ENCODE results near the gene DPH1.

Gene DPH1

DNA sequence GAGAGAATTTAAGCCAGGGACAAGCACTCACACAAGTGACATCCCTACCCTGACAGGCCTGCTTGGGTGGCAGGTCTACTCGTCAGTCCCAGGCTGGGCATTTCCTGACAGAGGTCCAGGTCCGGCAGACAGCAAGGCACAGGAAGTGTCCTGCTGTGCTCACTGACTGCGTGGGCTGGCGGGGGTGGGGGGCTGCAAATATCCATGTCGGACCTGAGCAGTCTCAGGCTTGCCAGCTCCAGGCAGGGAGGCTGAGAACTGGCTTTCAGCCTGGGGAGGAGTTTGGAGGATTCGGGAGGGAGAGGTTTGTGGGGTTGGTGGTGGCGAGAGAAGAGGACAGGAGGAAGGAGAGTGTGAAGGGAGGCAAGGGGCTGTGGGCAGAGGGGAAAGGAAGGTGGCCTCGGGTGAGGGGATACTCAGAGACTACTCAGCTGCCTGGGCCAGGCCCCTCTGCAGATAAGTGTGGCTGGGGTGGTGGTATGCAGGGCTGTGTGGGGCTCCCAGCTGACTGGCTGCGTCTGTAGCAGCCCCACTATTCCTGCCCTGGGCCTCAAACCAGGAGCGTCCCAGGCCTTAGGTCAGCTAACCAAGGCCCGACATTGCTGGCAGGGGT, 32.7 kb downstream of the DPH1 start:
- no peak for DNase-seq

DNA sequence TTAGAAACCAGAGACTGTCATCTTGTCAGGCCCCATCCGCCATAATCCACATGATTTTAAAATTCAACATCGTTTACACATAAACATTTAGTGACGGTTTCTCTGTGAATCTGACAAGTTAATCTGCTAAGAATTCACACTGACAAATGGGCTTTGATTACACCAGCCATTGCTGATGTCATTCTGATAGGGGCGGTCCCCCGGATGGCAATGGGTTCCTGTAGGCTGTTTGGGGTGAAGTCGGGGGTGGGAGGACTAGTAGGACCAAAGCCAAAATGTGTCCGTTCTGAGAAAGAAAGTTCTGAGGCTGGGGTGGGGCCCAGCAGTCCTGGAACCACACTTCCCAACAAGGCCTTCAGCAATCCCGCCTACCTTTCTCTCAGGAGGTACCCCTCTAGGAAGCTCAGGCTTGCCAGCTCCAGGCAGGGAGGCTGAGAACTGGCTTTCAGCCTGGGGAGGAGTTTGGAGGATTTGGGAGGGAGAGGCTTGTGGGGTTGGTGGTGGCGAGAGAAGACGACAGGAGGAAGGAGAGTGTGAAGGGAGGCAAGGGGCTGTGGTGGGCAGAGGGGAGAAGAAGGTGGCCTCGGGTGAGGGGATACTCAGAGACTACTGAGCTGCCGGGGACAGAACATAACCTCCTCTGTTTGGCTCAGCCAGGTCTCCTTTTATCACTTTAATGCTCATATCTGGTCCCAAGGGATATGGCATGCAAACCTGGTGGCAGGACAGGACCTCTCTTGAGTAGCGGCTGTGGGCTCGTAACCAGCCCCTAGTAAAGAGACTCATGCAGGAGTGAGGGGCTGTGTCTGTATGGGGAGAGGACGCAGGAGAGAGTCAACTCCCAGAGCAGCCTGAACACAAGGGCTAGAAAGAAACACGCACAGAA, 33.6 kb downstream of the DPH1 start:
- no peak for DNase-seq

DNA sequence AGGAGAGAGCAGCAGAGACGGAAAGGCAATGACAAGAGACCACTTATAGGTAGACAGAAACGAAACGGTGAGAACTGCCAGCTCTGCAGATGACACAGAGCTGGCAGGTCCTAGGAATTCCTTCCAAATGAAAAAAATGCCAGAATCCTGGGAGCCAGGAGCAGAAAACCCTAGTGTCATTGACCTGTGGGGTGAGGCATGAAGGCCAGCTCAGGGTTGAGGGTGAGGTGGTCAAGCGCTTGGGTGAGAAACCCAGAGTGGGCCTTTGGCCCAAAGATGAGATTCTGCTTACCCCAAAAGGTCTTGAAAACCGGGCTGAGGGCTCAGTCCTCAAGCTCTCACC, 34.2 kb downstream of the DPH1 start:
- DNase-seq = no peak

DNA sequence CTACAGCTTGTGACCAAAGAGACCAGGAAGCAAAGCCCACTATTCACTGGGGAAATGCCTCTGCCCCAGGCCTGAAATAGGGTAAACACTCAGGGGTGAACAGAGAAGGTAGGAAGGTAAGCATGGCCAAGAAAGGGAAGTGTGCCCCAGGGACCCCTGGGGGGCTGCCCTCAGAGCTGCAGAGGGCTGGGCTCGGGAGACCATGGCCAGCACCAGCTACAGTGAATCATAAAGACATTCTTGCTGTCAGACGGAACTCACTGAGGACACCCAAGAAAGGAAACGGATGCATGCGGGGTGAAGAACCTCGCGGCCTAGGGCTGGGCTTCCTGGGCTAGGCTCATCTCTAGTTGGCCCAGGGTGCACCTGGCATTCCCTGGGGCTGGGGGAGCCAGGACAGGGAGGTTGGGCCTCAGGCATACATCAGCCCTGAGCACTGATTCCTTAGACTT, 34.6 kb downstream of the DPH1 start:
- no peak for DNase-seq

DNA sequence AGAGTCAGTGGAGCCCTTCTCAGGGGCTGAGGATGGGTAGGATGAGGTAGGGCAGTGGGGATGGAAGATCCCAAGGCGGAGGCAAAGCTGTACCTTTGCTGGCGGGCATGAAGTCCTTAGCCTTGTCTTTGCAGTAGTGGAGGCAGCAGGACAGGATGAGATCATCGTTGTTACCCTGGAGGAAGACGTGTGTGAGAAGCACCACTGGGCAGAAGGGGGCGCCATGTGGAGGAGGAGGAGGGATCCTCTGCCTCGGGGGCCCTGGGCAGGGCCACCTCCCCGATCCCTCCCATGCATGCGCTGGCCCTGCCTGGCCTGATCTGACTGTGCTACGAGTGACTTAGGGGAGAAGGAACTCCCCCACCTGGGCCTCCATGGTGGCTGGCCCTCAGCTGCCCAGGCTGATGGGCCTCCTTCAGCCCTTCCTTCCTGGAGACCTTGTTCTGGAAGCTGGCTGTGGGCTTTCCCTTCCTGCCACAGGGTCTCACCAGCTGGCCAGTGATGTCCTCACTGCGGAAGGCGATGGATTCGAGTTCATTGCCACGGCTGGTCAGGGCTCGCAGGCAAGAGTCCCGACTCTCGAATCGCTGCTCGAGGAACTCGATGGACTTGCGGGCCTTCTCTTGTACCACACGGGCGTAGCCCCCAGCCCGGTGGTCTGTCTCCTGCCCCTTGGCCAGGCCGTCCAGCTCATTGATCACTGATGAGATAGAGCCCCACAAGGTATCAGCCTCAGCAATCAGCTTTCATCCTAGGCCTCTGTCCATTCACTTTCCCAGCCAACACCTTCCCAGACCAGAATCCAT, 35.2 kb downstream of the DPH1 start:
- peak; percentile 83 for DNase-seq

DNA sequence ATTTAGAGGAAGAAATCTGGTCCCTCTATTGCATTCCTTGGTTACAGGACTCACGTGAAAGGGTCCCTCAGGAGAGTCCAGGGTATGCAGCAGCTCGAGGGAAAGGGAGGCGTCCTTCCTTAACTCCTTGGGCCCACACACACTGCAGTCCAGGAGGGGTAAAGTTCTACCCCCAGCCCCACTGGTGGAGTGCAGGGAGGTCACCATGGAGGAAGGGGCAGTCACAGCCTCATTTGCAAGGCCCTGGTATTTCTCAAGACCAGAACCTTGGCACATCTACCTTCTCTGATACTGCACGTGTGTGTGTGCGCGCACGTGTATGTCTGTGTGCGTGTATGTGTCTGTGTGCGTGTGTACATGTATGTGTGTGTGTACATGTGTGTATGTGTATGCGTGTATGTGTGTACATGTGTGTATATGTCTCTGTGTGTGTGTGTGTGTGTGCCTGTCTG, 36.0 kb downstream of the DPH1 start:
- no peak for DNase-seq

DNA sequence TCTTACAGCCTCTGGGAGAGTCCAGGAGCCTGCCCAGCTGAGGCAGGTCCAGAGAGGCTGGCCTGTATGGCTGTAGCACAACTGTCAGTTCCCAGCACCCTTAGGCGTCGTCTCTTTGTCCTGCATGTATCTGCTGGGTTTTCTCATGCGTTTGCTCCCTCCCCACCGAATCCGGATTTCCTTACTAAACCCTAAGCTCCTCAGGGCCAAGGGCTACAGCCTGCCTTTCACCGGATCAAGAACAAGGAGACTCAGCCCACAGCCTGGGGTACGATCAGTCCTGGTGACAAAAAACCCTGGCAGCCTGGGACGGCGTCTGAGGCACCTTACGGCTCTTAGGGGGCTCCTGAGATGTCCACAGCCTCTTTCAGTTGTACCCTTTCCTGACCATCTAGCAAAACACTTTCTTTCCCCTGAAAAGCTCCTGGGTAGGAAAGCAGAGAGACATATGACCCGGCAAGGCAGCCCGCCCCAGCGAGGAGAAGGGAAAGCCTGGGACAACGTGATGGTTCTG, 37.2 kb downstream of the DPH1 start:
- no peak for DNase-seq

DNA sequence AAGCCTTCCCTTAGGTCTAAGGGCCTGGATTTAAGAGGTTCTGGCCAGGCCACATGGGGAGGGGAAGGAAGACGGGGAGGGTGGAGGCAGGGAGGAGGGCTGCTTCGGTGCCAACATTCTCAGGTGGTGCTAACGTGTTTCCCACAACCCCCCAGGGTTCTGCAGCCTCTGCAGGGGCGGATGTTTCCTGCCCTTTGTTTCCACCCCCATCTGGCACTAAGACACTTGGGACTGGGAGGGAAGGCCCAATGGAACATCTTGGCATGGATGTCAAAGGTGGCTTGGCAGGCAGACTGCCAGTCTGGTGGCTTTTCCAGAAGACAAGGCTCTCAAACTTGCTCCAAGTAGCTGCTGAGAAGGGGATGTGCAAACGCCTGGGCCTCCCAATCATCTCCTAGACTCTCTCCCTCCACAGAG, 37.7 kb downstream of the DPH1 start:
- DNase-seq = no peak

DNA sequence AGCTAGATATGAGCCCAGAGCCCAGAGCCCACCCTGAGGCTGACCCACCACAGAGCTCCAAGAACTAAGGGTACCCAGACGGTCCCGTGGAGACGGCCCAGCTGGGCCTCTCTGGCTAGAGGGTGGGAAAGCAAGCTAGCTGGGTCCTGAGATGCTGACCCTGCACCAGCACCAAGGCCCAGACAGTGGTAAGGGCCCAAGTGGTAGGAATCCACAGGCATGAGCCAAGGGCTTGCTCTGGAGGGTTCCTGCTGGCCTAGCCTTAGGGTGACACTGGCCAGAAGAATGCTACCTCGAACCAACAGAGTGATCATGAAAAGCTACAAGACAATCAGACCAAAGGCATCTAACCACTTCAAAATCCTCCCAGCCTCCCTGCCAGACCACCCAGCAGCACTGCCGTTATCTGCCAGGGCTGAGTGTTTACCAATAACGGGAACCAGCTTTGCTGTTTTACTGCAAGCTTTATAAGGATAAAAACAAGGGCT, 38.1 kb downstream of the DPH1 start:
- DNase-seq = peak; percentile 92

DNA sequence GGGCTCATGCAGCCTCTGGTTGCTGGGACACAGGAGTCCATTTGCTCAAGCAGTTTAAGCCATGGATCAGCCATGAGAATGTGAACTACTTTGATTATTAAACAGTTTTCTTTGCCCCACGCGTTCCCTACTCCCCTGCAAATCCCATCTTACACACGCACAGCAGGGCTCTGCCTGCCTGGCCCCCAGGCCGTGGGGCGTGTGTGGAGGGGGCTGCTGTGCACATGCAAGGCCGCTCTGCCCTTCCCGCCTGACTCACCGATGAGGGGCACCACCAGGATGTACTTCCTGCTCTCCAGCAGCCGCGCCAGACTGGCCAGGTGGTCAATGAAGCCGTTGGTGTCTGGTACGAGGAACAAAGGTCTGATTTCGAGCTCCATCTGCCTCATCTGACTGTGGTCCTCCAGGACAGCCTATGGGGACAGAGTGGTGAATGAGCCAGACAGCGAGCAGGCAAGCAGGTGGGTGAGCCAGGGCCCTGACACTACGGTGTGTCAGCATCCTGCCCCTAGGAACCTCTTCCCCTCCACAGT, 38.6 kb downstream of the DPH1 start:
- peak; percentile 93 for DNase-seq

DNA sequence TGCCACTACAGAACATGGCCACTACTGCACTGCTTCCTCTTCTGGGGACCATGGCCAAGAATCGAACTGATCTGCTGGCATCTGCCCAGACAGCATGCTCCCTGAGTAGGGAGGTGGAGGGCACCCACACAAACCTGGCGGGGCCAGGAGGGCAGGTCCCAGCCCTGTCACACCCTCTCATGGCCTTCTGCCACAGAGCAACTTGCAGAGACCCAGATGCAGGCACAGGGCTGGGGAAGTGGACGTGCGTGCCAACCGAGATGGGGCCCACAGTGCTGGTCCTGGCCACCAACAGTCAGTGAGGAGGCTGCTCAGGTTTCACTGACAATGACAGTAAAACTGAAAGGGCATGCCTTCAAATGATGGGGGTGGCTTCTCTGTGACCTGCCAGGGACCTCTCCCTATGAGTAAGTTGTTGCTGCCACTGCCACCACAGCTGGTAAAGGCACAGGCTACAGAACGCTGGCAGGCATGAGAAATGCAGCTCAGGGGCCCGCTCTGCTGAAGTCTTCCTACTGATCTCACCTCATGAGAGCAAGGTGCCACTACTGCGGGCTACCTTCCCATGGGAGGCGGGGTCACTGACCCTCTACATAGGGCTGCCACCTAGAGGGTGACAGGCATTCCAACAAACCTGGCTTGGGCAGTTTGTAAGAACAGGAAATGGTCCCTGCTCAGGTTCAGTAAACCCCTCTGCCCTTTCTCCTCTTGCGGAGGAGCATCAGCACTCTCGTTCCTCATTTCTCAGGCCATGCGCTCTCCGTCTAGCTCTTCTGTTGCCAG, 40.5 kb downstream of the DPH1 start:
- no peak for DNase-seq

DNA sequence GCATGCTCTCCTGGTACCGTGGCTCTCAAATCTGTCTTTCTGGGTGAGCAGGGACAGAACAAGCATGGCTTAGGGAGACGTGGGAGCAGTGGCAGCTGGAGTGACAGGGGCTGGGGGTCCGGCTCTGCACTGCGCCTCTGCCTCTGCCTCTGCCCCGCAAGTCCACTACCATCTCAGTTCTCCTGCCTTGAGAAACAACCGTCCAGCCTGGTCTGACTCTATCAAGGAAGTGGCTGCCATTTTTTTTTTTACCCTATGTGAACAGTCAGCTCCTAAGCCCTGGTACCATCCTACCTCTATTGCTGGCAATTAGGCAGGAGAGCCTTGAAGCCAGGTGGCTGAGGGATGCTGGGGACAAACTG, 41.1 kb downstream of the DPH1 start:
- no peak for DNase-seq

DNA sequence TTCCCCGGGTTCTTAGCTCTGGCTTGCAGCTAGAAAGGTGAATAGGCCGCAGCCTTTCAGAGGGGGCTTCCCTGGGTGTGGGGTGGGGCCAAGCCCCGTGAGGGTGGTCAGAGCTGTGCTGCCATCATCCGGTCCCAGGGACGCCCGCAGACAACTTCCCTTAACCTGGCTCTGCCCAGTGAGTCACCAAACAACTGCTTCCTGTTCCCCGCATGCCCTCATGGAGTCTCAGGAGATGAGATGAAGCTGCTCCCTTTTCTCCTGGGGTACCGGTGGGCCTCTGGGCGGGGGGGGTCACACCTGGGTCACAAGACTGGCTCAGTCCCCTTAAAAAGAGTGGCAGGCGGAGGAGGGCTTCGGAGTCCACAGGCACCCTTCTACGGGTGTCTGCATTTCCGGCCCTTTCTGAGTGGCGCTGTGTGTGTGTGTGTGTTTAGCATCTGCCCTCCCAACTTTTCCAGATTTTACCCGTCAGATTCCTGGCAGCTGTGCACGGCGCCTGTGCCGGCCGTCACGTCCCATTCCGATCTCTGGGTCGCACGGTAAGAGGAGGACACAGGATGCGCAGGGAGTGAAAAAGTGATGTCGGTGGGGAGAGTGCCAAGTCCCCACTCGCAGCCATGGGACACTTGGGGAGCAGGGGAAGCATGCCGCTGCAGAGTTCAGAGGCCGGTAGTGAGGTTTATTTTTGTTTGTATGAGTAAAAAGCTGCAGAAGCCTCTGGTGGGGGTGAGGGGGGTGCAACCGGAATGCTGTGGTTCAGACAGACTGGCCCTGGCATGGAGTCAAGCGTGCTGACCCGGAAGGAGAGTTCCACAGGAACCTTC, 41.7 kb downstream of the DPH1 start:
- DNase-seq = no peak

DNA sequence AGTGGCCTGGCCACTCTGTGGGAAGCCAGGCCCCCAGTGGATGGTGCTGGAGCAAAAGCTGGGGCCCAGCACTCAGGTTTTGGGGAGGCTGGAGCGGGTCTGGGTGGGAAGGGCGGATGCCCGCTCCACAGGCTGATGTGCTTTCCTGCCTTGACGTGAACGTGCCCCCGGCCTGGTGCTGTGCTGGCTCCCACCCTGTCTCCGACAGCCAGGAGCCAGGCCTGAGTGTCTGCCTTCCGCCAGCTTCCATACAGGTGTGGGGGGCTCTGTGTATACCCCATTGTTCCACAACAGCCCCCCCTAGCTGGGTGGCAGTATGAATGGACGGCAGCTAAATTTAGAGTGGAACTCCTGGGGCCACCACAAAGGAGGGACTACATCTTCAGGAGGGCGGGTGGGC, 45.0 kb downstream of the DPH1 start:
- DNase-seq = peak; percentile 56

DNA sequence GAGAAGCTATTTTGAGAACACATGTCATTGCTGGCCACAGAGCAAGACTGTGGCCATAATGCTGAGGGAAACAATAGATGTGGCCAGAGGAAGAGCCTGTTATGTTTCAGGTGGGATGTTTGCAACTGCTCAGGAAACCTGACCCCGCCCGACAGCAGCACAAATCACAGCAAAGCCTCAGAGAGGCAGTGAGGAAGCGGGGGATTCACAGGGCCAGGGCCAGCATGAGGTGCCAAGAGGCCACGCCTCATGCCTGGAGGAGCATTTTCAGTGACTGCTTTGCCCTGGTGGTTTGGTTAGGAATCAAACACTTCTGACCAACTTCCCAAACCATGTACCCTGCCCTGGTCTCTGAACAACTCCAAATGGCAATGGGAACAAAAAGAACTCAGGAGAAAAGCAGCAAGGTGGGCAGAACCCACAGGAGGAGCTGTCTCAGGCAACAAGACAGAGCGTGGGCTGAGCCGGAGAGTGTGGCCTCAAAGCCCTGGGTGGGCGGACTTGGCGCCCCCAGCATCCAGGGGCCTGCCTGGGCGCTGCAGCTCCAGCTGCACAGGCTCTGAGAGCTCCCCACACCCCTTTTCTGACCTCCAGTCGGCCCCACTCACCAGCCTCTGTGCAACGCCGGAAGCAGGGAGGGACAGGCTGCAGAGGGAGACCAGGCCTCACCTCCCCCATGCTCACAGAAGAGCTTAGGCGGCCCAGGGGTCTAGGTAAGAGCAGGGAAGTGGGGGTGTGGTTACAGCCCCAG, 45.6 kb downstream of the DPH1 start:
- peak; percentile 60 for DNase-seq

DNA sequence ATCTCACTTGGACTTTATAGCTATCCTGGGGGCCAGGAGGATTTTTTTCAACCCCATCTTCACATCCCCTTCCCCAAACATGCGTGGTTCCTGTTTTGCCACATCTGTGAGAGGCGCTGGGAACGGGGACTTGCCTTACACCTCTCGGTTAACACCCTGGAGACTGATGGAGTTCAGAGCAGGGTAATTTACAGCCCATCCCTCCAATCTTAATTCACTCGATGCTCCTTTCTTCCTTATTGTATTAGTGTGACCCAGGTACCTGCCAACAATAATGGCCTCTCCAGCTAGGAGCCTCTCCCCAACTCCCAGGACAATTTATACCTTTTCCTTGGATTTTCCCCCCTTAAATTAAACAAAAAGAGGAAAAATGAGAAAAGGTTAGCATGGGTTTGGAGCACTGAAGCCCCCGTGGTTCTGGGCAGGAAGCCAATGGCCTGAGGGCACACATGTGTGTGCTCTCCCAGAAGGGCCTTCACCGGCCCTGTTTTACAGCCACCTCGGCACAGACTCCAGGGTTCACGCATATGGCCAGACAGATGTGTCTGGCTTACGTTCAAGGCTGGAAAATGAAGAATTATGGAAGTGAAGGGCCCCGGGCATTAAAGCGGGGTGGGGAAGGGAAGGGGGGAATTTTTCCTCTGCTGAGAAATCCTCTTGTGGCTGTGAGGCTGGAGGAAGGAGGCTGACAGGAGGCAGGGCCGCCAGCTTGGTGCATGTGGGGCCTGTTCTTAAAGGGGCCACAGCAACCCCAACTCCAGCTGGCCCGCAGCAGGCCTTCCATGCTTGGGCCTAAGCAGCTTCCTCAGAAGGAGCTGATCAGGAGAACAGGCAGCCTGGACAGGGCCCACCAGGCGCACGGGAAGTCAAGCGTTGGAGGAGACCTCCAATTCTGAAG, 46.4 kb downstream of the DPH1 start:
- DNase-seq = no peak

DNA sequence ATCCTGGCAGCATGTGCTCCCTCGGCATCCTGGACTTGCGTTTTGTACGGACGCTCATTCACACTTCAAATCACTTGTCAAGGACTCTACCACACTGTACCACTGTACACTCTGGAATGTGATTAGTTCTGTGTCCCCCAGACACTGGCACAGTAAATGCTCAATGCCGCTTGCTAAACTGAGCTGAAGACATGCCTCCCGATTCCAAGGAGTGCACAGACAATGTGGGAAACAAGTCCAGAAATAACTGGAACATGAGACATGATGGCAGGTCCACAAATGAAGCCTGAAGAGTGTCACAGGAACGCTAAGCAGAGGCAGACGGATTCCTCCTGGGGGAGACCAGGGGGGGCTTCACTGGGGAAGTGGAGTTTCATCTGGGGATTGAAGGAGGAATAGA, 47.1 kb downstream of the DPH1 start:
- DNase-seq = no peak

DNA sequence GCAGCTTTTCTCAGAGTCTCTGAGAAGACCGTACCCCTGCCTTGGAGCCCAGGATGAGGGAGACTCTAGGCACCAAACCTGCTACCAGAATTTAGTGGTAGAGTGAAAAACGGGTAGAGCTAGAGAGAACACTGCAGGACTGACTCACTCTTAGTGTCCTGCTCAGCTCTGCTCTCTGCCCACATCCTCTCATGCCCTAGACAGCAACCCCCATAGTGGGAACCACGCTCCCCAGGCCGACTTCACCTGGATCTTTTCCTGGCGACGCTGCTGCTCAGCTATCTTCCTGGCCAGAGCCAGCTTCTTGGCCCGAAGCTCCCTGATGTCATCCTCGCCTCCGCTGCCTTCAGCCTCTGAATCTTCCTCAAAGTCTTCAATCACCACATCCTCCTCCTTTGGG, 51.6 kb downstream of the DPH1 start:
- peak; percentile 59 for DNase-seq

DNA sequence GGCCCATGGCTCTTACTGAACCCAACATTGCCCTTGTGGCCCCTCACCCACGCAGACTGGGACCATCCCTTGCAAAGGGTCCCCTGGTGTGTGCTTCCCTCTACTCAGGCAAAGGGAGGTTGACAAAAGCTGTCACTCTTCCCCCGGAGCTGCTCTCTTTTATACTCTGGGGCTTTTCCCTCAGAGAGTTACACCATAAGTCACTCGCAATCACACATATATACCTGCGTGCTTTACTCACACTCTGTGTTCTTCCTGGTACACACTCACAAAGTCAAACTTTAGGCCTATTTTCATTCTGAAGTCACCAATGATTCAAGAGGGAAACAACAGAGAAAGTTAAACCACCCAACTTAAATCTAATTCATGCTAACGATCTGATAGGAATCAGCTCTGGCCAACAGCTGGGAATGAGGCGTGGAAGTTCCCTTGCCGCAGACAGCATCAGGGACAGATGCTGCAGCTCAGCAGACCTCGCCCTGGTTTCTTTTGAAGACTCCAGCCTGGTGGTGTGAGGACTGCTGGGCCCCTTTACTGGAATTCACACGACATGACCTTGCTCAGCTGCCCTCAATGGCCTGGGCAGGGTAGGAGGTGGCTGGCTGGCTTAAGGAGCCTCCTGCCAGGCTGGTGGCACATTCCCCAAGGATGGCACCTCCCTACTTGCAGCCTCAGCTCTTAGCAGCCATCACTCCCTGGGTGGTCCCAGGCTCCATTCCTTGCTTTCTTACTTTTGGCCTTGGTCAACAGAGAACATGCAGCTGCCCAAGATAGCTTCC, 52.2 kb downstream of the DPH1 start:
- peak; percentile 55 for DNase-seq
